GM20431 (cell line): ENCODE results near the gene MAGEF1.

Source experiments
- in situ Hi-C: fragments of 300-500 bp; cut with MseI, MboI; formaldehyde crosslinking; loops from one replicate; pipeline ENCODE4 v1.15.0; 2020; ENCODE audit warnings: low sequenced_read_pairs; ENCODE audit not compliant: unreplicated experiment

MAGEF1 gene, protein sequence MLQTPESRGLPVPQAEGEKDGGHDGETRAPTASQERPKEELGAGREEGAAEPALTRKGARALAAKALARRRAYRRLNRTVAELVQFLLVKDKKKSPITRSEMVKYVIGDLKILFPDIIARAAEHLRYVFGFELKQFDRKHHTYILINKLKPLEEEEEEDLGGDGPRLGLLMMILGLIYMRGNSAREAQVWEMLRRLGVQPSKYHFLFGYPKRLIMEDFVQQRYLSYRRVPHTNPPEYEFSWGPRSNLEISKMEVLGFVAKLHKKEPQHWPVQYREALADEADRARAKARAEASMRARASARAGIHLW

DNA sequence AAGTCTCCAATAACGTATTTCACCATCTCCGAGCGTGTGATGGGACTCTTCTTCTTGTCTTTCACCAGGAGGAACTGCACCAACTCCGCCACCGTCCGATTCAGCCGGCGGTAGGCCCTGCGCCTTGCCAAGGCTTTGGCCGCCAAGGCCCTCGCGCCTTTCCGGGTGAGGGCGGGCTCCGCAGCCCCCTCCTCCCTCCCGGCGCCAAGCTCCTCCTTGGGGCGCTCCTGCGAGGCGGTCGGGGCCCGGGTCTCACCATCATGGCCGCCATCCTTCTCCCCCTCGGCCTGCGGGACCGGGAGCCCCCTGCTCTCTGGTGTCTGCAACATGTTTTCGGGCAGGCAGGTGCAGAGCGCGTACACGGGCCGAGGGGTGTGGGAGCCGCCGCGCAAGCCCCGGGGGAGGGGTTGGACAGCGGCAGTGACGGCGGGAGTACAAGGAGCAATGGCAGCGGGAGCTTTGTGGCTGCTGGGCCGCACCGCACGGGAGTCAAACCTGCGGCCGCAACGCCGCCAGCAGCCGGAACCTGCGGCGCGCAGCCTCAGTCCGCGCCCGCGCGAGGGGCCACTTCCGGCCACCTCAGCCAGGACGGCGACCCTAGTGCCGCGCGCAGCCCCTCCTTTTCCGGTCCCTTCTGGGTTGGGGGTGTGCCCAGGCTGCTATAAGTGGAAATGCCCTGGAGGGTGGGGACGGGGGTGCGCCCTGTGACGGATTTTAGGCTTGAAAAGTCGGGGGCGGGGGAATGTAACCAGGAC, at the start of gene MAGEF1:
Gene MAGEF1, minus strand, starts transcription at position 572 of the 755 bp plus-strand sequence. Its CDS starts 243 bp downstream, at position 329.
- in situ Hi-C loops = no loop called here

DNA sequence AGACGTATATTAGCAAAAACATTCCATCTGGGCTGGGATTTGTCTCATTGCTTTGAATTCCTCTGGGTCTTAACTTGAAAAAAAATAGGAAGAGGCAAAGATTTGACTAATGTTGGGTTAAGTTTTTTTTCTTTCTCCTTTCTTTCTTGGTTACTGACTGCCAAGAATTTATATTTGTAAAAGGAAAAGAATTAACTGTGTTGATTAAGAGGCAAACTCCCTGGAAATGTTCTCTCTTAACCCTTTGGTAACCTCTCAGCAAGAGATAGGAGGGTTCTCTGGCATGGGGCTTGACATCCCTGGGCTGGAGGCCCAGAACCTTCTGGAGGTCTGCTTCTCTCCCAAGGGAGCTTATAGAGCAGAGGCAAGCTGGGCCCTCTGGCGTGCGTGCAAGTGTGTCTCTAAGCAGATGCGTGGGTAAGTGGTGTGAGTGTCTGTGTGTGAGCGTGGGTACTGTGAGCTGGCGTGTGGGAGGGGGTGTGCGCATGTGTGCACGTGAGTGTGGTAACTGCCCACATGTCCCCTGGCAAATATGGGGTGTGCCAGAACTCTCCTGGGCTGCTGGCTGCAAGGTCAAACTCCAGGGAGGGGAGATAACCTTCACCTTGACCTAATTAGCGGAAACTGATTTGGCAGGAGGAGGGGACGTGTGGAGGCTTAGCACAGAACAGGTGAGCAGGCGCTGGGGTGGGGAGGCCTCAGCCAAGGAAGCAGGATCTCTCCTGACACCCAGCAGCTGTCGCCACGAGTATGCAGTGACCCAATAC, 49.4 kb upstream of the MAGEF1 start:
- in situ Hi-C loops = no loop called here

DNA sequence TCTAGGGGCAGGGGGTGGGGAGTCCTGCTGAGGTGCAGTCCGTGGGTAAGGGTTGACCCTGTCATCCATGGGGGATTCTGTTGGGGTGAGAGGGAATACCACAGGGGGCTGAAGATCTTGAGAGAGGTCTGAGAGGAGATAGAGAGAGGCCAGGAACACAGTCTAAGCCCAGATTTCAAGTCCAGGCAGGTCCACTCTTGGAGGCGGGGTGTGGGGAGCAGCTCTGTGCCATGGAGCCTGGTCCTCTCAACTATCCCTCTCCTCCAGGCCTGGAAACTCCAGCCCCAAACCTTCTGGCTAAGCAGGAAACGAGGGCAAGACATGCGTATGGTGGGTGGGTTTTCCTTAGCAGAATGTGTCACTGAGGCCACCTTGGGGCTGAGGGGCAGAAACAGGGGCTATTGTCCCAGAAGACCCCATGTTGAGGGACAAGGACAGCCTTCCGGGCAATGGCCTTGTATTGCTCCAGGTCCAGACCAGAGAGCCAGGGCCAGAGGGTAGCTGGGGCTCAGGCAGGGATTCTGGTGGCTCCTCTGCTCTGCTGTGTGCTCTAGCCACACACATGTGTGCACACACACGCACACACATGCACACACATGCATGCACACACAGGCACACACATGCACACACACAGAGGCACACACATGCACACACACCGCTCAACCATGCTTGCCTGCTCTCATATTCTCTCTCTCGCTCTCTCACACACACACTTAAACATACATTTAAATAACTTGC, 48.6 kb upstream of the MAGEF1 start:
- in situ Hi-C loops = no loop called here

DNA sequence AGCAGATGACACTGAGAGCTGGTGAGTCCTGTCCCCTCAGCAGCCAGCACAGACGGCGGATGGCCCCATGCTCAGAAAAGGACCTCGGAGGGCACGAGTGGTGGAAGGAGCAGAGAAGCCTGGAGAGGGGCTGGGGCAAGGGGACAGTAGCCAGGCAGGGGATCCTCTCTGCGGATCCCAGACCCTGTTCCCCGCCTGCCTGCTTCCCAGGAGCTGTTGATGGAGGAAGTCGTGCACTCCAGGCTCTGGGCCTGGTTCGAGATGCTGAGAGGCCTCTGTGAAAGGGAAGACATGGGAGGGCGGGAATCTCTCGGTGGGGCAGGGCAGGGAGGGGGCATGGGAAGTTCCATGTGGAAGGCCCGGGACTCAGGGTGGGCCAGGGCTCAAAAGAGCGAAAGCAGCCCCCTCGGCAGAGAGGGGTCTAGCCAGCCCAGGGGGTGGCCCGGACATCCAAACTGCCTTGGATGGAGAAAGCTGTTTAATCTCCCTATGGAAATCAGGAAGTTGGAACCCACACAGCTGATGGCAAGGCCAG, 47.9 kb upstream of the MAGEF1 start:
- in situ Hi-C loops = no loop called here

DNA sequence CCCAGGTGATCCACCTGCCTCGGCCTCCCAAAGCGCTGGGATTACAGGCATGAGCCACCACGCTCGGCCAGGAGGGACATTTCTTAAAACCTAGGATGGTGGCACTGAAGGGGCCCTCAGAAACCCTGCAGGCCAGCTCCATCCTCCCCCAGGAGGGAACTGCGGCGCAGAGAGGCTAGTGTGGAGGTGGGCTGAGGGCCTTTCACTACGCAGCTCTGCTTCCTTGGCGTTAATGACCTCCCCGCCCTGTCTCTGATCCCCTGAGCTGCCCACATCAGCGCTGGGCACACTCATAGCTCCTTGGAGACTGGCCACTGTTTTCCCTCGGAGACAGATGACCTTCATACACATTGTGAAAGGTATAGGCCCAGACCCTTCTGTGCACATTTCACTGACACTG, 46.2 kb upstream of the MAGEF1 start:
- in situ Hi-C loops = no loop called here

DNA sequence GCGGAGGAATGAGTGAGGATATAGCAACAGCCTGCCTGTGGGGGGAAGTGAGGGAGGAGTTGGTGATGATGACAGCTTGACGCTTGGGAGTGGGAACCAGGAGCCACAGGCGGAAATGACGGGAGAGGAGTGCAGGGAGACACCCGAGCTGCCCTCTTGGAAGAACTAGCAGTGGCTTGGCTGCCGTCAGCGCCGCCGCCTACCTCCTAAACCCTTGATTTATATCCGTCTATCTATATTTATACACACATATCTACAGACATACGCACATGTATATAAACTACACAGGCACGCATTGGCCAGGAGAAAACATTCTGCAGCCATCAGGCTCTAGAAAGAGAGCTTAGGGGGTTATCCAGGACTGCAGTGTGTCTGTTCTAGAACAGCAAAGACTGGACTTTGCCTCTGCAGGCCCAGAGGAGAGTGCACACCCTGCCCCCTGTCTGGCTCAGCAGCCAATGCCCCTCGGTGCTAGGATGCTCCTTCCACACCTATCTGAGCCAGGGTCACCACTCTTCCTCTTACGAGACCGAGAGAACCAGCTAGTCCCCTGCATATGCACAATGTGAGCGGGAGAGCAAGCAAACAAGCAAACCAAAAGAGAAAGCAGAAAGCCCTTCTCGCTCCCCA, 45.3 kb upstream of the MAGEF1 start:
- in situ Hi-C loops = no loop called here

DNA sequence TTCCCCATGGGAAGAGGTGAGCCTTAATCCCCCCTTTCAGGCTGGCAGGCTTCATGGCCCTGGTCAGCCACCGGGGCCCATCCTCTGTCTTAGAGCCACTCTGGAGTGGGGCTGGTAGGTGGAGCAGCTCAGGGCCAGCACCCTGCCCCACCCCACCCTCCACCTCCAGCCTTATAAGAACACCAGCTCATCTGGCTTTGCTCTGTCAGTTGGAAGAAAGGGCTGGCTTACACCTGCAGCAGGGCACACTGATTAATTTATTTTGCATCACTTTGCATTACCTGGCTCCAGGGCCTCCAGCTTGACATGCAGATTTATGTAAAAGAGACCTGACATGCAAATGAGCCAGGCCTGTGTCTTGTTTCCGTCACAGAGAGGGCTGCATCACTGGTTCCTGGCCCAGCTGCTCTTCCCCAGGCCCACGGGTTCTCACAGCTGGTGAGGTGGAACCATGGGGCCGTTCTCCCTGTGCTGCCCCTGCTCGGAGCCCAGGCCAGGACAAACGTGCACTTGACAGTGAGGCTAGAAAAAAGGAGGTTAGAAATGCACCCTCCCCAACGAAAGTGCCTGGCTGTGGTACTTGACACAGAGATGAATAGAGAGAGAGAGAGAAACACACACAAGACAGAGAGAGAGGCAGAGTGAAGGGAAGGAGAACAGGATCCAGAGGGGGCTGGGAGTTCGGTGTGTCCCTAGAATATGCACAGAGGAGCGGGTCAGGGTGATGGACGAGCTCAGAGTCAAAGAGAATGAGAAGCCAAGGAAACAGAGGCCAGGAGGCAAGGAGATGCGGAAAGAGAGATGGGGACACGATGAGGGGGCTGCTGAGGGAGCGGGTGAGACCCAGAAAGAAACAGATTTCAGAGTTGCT, 44.5 kb upstream of the MAGEF1 start:
- in situ Hi-C loops = no loop called here

DNA sequence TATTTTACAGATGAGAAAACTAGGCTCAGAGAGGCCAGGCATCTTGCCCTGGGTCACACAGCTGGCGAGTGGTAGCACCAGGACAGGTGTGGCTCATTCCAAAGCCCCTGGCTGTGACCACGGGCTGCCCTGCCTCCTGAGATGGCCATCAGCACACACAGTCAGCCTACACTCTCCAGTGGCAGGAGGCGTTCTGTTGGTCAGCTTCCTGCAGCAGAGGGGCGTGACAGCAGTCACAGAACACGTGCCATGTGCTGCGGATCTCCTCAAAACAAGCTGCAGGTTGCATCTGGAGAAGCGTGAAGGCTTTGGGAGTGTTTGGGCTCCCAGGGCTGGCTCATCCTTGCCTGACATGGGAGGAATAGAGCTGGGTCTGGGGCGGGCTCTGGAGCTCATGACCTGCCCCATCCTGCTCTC, 43.5 kb upstream of the MAGEF1 start:
- in situ Hi-C loops = no loop called here

DNA sequence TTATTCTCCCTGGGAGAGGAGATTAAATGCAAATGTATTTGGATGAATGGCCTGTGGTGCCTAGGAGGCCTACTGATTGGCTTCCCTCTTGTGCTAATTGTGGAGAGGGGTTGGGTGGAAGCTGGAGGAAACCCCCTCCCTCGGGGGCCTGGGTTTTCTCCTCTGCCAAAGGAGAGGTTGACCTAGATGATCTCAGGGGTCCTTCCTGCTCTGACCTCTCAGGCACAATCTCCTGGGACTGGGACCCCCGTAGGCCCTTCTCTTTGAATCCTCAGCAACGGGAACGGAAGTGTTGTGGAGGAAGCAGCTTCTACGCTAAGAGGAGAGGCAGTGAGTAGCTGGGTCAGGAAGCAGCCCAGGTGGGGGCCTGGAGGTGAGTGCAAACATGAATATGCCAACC, 40.5 kb upstream of the MAGEF1 start:
- in situ Hi-C loops = no loop called here

DNA sequence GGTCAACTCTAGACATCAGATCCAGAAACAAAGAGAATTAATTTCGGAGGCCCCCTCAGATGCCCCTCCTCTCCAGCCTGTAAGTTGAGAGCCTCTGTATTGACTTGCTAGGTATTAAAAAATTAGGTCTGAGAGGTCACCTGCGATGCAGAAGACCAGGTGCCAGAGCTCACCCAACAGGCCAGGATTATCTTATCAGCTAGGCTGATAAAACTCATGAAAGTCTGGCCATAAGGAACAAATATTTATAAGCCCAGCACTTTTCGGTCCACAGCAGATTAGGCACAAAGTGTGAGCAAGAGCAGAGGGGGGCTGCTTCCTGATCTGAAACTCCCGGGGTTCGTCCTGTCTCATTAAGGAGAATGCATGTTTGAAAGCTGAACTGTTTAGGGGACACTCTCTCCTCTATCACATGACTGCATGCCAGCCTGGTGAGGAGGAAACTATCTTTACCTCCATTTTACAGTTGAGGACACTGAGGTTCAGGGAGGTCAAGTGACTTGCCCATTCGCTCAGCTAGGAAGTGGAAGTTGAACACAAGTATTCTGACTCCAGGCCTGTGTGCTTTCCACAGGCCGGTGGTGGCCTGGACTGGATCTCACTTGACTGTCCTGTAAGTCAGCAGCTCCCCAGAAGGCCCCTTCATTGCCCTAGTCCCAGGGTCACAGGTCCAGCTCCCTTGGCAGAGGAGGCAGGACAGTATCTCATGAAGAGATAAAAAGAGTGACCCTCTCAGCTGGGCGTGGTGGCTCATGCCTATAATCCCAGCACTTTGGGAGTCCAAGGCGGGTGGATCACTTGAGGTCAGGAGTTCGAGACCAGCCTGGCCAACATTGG, 39.6 kb upstream of the MAGEF1 start:
- in situ Hi-C loops = no loop called here

DNA sequence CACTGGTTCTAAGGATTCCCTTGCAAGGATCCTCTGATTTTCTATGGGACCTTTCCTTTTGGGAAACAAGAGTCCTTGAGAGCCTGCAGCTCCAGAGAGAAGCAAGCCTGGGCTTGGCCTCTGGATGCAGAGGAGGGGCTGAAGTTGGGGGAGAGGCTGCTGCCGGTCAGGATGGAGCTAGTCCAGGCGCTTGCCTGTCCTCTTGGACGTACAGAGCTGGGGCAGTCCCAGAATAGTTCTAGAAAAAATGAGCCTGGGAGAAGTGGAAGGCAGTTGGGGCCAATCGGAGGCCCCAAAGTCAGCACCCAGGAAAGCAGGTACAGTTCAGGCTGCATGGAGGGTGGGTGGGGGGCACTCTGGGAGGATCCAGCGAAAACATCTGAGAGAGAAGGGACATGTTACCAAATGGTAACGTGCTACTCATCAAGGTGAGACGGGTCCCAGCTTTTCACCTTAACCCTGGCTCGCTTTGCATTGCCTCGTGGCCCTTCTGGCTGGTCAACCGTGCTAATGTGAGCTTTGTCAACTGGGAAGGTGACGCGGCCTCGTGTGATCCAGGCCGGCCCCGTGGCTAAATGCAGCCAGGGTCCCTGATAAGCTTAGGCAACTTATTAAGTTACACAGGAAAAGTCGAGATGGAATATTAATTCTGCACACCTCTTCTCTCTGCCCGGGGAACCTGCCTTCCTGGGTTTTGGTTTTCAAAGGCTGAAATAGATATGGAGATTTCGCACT, 38.7 kb upstream of the MAGEF1 start:
- in situ Hi-C loops = no loop called here

DNA sequence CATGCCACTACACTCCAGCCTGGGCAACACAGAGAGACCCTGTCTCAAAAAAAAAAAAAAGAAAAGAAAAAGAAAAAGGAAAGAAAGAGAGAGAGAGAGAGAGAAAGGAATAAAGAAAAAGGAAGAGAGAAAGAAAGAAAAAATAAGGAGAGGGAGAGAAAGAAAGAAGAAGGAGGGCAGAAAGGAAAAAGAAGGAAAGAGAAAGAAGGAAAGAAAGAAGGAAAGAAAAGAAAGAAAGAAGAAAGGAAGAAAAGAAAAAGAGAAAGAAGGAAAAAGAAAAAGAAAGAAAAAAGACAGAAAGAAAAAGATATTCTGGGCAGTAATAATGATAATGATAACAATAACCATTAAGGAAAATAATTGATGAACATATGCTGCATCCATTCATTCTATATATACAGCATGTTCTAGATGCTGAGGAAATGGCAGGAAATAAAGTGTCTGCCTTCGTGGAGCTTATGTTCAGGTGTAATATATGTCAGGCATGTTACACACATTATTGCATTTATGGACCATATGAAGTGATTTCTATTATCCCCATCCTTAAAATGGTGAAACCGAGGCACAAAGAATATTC, 37.4 kb upstream of the MAGEF1 start:
- in situ Hi-C loops = no loop called here

DNA sequence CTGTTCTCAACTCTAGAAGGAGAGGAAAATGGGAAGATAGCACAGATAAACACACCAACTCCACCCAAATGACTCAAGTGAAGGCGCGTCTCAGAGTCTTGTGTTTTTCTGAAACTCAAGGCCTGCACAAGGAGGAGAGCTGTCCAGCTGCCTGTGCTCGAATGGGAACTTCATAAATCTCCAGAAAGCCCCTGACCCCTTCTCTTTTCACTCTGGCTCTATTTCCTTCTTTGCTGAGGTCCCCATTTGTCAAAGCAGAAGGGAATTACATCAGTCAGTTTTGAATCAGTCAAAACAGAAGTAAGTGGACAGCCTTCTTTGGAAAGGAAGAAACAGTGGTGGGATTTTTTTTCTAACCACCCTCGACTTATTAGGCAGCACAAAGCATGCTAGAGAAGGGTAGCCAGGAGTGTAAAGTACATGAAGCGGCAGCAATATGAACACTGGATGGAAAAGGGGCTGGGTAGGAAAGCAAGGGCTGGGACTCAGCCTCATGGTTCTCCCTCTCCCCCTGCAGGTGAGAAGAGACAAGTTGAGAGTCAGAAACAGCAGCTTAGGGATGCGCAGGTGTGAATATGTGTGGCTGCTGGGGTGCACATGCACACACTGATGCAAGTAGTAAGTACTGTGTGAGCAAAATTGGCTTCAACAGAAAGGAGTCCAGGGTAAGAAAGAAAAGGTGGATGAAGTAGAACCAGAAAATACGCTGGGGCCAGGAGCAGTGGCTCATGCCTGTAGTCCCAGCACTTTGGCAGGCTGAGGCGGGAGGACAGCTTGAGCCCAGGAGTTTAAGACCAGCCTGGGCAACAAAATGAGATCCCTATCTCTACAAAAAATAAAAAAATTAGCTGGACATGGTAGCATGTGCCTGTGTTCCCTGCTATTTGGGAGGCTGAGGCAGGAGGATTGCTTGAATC, 36.6 kb upstream of the MAGEF1 start:
- in situ Hi-C loops = no loop called here

DNA sequence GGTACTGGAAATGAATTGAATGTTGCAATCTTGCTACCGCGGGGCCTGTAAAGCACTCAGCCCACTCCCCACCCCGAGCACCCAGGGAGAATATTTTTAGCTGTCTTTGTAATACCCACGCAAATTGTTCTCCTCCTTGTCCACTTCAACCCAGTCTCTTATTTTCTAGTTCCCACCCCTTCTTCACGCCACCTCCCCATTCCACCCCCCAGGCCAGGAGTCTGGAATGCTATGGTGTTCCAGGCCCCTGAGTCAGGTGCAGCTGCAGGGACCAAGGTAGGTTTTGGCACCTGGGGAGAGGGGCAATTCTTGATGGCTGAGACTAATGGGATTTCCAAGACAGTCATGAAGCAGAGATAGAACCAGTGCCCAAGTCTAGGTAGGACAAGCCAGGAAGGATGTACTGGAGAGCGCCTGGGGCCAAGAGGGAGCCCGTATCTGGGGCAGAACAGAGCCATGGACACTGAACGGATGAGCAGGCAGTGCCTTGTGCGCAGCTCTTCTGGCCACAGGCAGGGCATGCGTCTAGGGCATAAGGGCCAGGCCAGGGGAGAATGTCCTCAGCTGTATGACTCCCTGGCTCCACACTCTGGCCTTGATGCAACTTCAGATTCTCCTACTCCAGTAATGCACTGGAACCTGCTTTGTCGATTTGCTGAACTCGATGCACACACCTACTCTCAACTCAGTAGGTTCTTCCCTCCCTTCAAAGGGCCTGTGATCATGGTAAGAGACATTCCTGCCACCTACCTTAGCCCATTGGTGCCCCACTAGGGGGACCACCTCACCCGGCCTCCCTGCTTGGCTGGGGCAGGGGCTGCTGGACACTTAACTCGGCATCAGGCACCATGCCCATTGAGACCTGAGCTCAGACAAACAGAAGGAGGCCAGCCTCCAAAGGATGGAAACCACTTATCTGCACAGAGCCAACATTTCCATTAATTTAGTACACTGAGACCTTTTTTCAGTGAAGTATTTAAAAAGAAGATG, 34.6 kb upstream of the MAGEF1 start:
- in situ Hi-C loops = no loop called here

DNA sequence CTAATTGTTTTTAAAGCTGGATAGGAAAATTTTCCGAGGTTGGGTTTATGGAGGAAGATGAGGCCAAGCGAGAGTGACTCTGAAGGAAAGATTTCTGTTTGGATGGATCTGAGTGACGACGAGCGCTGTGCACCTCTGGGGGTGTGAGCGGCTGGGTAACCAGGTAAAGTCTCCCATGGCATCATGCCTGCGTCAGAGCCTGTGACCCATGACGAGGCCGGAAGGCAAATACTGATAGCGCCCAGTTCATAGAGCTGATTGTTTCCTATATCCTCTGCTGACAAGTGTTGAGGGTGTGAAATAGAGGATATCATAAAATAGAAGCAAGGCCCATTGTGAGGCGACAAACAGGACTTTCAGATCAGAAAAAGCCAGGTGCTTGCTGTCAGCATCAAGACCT, 33.7 kb upstream of the MAGEF1 start:
- in situ Hi-C loops = no loop called here
